GM10847 (cell line): ENCODE measurements around the gene CYBB.

Source experiments
- POLR2A ChIP-seq: IDR thresholded peaks from 2 replicates; pipeline ENCODE4 v1.6.1; 2011; ENCODE audit not compliant: insufficient read length; ENCODE audit errors: extremely low read depth

CYBB gene

GRCh38 chrX:37779857-37780256, at the start of gene CYBB:
CYBB (plus strand) TSS chrX:37780059; CDS start chrX:37780078, 19 bp downstream.
- no peak for TF ChIP-seq POLR2A

GRCh38 chrX:37745354-37745753, 34.5 kb upstream of the CYBB start:
- TF ChIP-seq POLR2A, result no peak

GRCh38 chrX:37745835-37746217, 34.0 kb upstream of the CYBB start:
- no peak for TF ChIP-seq POLR2A

DNA sequence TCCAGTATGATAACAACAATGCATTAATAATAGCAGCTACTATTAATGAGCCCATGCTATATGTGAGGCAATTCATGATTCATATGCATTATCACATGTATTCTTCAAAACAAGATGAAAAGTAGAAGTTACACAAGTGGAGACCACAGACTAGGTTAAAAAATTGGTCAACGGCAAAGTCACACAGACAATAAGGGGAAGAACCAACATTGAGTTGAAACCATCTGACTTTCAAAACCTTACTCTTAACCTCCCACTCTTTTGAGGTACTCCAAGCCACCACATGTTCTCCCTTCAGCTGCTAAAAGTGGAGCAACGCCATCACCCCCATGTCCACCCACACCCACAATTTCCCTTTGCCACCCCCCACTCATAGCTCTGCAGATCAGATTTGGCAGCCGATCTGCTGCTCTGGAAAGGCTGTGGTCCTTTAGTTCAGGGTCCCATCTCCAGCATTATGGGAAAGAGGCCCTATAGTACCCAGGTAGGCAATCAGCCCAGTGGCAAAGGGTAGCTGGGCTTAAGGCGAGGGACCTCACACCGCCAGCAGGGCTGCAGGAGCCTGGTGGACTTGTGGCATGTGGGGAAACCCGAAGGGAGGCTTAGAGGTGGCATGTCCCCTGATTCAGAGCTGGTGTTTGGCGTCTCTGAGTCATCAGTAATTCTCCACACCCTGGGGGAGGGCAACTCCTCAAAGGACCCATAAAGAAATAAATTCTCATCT, 33.5 kb upstream of the CYBB start:
- no peak for TF ChIP-seq POLR2A

GRCh38 chrX:37746951-37747350, 32.9 kb upstream of the CYBB start:
- no peak for TF ChIP-seq POLR2A

DNA sequence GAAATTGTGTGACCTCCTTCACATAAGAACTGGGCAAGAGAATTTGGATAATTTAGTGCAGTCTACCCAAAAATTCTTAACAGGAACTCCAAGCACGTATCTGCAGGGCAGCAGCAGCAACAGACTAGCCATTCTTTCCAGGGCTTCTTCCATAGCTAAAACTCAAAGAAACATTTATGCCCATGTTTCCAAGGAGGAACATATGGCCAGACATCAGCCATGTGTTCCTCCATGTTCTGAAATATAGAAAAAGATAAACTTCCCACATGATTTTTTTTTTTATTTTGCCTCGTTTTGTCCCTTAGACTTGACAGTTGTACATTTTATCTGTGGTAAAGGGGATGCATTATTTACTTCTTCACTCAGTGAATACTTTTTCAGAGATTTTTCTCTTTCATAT, 27.6 kb upstream of the CYBB start:
- no peak for TF ChIP-seq POLR2A

DNA sequence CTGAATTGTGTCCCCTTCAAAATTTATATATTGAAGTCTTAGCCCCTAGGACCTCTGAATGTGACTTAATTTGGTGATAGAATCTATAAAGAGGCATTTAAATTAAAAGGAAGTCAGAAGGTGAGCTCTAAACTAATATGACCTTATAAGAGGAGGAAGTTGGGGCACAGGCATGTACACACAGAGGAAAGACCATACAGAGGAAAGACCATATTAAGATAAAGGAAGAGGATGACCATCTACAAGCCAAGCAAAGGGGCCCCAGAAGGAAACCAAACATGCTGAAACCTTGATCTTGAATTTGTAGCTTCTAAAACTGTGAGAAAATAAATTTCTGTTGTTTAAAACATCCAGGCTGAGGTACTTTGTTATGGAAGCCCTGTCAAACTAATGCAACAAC, 26.9 kb upstream of the CYBB start:
- TF ChIP-seq POLR2A, result no peak

DNA sequence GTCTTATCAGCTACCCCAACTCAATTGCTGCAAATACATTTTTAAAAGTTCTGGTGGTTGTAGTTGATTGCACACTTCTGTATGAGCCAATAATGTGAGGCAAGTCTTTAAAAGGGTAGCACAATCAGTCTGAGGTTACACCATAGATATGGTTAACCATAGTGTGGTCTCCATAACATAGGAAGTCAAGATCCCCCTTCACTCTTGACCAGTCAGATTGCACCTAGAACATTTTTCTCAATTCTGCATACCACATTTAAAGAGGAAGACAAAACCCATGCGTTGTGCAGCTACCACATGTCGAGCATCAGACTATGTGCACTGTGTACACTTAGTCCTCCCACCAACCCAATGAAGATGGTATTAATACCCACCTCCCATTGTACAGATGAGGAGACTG, 26.5 kb upstream of the CYBB start:
- TF ChIP-seq POLR2A, result no peak

- no peak for TF ChIP-seq POLR2A
Measured at GRCh38 chrX:37754516-37754915, 25.3 kb upstream of the CYBB start.

- TF ChIP-seq POLR2A, result no peak
Measured at GRCh38 chrX:37755025-37755424, 24.8 kb upstream of the CYBB start.

- no peak for TF ChIP-seq POLR2A
Measured at GRCh38 chrX:37757082-37757481, 22.8 kb upstream of the CYBB start.

- TF ChIP-seq POLR2A, result no peak
Measured at GRCh38 chrX:37759351-37759750, 20.5 kb upstream of the CYBB start.

DNA sequence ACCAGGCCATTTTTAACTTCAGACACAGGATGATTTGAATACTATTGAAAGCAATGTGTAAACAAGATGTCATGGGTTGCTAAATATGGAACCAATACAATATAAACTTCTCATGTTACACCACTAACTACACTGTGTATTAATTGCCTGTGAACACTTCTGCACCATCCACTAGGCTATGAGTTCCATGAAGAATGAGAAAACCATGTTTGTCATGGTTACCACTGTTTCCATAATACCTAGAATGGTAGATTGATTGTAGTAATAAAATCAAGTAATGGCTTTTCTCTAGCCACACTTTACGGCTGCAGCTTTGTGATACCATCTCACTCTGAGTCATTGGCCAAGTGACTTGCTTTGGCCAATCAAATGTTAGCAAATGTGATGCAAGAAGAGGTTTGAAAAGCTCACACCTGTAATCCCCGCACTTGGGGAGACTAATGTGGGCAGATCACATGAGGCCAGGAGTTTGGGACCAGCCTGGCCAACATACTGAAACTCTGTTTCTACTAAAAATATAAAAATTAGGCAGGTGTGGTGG, 19.9 kb upstream of the CYBB start:
- no peak for TF ChIP-seq POLR2A

DNA sequence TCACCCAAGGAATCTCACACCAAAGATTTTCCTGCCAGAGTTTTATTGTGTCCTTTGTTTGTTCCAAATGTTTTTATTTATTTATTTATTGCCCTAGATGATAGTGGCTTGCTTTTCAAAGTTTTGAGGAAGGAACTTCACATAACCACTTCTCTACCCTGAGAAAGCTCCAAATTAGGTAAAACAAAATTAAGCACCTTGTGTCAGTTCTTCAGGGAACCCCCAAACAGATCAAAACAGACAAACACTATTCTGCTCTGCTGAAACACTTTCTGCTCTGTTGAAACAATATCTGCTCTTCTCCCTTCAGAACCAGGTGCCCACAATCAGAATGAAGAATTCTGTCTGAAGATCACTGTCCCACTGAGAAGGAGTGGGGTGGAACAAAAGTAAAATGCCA, 16.5 kb upstream of the CYBB start:
- no peak for TF ChIP-seq POLR2A

DNA sequence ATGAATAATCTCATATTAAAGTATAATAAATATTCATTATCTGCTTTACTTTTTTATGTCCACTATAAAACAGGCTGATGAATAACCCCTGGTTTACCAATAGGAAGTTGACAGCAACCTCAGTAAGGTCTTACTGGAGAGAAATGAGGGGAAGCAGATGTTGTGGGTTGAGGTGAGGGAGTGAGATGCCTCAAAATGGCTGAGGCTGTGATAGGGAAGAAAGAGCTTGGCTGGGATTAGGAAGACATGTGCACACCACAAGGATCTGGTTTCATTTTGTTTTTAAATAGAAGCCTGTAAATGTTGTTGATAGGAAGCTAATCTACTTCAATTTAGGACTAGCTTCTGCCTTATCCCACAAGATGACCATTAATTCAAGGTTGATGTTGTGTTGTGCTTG, 14.4 kb upstream of the CYBB start:
- TF ChIP-seq POLR2A, result no peak

GRCh38 chrX:37767430-37767829, 12.4 kb upstream of the CYBB start:
- no peak for TF ChIP-seq POLR2A

- no peak for TF ChIP-seq POLR2A
Measured at GRCh38 chrX:37776283-37776986, 3.4 kb upstream of the CYBB start.

DNA sequence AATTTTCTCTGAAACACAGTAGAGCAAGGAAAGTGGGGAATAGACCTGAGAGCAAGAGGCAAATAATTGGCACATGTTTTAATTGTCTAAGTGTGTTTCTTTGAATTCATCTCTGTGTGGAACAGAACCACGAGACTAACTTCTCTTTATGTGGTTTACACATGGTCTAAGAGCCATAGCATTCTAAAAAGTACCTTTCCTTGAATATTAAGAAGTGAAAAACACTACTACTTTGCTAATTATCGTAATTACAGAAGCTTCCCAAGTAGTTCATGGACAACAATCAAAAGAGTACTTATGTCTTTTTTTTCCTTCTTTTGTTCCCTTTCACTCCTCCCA, 2.9 kb upstream of the CYBB start:
- TF ChIP-seq POLR2A, result no peak
